Activated B cell treated with CpG ODN at 0.5 μM for 24 hours (primary cell): Measurements from ENCODE around the gene PCSK2. TPM values are rescaled to one million over a fixed set of nuclear protein-coding genes. Genes with fewer than 3 reads are reported as not detected.

ENCODE experiments used
- ATAC-seq: fragments of 200-7000 bp; cut with Tn5 transposase; one replicate; pipeline ENCODE4 v1.10.0; 2021; ENCODE audit warnings: low read depth, mild to moderate bottlenecking, moderate library complexity
- CTCF ChIA-PET: fragments of 350-600 bp; sonication (Branson Sonifier 250); formaldehyde crosslinking; loops from one replicate; lab custom pipeline; 2021; ENCODE audit warnings: antibody characterized with exemption; lab: Charles Lee
- POLR2A ChIA-PET: fragments of 350-600 bp; sonication (Branson Sonifier 250); formaldehyde crosslinking; loops from one replicate; lab custom pipeline; 2021; ENCODE audit warnings: antibody characterized with exemption; lab: Charles Lee
- DNase-seq: peaks from one replicate; pipeline ENCODE4 v3.0.0; 2022
- H3K27ac Mint-ChIP-seq: one replicate; pipeline ENCODE4 v1.8.0; 2020; ENCODE audit warnings: mixed read lengths
- H3K27me3 Mint-ChIP-seq: one replicate; pipeline ENCODE4 v1.8.0; 2021; ENCODE audit warnings: mixed read lengths
- H3K36me3 Mint-ChIP-seq: one replicate; pipeline ENCODE4 v1.8.0; 2021; ENCODE audit warnings: low read depth, mixed read lengths
- H3K4me1 Mint-ChIP-seq: one replicate; pipeline ENCODE4 v1.8.0; 2021; ENCODE audit warnings: mixed read lengths
- H3K4me3 Mint-ChIP-seq: one replicate; pipeline ENCODE4 v1.8.0; 2020; ENCODE audit warnings: mild to moderate bottlenecking, mixed read lengths
- H3K9me3 Mint-ChIP-seq: one replicate; pipeline ENCODE4 v1.8.0; 2020; ENCODE audit warnings: mixed read lengths
- intact Hi-C: fragments of 100-400 bp; cut with micrococcal nuclease; formaldehyde crosslinking; loops from one replicate; pipeline ENCODE4 v1.15.1; 2024
- total RNA-seq: library from RNA; stranded (reverse); gene quantifications from 2 replicates; pipeline ENCODE4 v1.2.3, GENCODE V29; 2022
- TF ChIP-seq, protein P1 (sequence below): fragments of 200-600 bp; IDR thresholded peaks from one replicate; pipeline ENCODE4 v1.8.0; 2022; ENCODE audit warnings: antibody characterized with exemption, mild to moderate bottlenecking

Gene PCSK2
- total RNA-seq, 1 donor from 2014 or later, result not detected

DNA sequence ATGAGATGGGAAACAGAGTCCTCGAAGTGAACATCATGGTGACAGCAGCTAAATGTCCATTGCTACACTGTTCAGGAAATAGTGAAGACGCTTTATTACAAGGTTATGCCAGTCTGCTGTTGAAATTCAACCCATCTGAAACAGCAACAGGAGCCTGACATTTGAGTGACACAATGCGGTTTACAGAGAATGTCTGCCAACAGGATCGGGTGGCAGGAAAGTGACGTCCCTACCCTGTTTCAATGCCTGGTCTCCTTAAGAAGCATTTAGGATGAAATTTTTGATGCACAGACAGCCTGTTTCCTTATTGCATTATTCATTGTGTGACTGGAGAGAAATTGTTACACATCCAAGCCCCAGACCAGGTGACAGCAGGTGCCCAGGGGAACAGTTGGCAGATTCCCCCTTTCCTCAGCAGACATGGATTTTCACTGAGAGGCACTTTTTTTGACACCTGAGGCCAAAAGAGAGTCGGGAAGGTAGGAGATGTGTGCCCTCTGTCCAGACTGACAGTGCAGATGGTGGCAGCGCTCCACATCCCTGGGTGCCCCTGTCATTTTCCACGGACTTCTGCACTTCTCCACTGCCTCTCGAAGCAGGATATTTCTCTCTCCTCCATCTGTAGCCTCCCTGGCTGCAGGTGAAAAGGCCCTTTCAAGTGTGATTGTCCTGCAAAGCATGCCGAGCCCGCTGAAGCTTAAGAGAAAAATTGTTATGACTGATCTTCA lies 216.5 kb downstream of the PCSK2 start:
- TF ChIP-seq, protein P1, sequence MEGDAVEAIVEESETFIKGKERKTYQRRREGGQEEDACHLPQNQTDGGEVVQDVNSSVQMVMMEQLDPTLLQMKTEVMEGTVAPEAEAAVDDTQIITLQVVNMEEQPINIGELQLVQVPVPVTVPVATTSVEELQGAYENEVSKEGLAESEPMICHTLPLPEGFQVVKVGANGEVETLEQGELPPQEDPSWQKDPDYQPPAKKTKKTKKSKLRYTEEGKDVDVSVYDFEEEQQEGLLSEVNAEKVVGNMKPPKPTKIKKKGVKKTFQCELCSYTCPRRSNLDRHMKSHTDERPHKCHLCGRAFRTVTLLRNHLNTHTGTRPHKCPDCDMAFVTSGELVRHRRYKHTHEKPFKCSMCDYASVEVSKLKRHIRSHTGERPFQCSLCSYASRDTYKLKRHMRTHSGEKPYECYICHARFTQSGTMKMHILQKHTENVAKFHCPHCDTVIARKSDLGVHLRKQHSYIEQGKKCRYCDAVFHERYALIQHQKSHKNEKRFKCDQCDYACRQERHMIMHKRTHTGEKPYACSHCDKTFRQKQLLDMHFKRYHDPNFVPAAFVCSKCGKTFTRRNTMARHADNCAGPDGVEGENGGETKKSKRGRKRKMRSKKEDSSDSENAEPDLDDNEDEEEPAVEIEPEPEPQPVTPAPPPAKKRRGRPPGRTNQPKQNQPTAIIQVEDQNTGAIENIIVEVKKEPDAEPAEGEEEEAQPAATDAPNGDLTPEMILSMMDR, result no peak
- ChIA-PET POLR2A (no interaction called here), CTCF (no interaction called here)
- no peak overlapping the region for H3K27ac Mint-ChIP-seq
- no peak for DNase-seq
- H3K4me3 Mint-ChIP-seq, result no peak overlapping the region
- H3K27me3 Mint-ChIP-seq, result peaks cover 5% of the 10 kb centered on the region
- intact Hi-C loops, result no loop called here
- H3K4me1 Mint-ChIP-seq, result no peaks in the 10 kb centered on the region
- peaks cover 2% of the 10 kb centered on the region for H3K9me3 Mint-ChIP-seq
- ATAC-seq, result no peak
- no peaks in the 10 kb centered on the region for H3K36me3 Mint-ChIP-seq

DNA sequence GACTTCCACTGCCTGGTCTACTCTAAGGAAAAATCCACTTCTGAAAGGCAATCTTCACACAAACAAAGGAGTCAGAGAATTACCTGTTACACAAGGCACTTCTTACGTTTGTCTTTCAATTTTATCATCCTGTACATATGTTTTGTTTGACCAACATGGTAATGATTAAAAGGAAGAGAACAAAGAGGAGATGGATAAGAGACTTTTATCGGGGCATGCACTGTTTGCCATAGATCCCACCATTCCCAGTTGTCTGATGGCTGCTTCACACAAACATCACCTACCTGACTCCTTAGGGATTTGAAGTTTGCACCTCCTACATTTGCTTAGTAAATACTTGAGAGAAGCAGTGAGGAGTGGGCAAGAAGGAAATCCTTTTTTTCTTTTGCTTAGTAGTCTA lies 217.3 kb downstream of the PCSK2 start:
- intact Hi-C loops, result no loop called here
- CTCF ChIA-PET, result no interaction called here

DNA sequence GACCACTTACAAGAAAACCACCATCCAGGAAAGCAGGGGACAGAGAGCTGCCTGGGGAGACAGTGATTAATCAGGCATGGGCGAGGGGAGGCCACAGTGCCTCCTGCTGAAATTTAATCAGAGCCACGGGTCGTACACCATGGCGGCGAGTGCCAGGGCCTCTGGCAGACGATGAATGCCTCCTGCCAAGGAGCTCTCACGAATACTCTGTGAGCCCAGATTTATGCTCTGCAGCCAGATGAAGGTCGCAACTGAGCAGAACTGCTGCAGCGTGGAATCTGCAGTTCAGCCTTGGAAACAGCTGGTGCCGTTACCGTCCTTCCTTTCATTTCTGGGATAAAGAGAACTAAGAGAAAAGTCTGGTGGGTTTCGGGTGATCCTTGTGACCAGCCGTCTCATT lies 218.7 kb downstream of the PCSK2 start:
- ChIA-PET CTCF (no interaction called here), POLR2A (no interaction called here)
- Mint-ChIP-seq H3K4me1 (no peaks in the 10 kb centered on the region), H3K36me3 (no peaks in the 10 kb centered on the region), H3K27me3 (peaks cover 6% of the 10 kb centered on the region), H3K9me3 (peaks cover 2% of the 10 kb centered on the region), H3K4me3 (no peak overlapping the region), H3K27ac (no peak overlapping the region)
- ATAC-seq (no peak), DNase-seq (no peak)
- intact Hi-C loops, result no loop called here
- TF ChIP-seq, protein P1, result no peak

More for the DNA sequence above, 217.3 kb downstream of the PCSK2 start:
- no peak overlapping the region for H3K27ac Mint-ChIP-seq
- H3K4me3 Mint-ChIP-seq, result no peak overlapping the region
- POLR2A ChIA-PET, result no interaction called here
- peaks cover 2% of the 10 kb centered on the region for H3K9me3 Mint-ChIP-seq
- TF ChIP-seq, protein P1, result no peak
- H3K36me3 Mint-ChIP-seq, result no peaks in the 10 kb centered on the region
- peaks cover 5% of the 10 kb centered on the region for H3K27me3 Mint-ChIP-seq
- DNase-seq (no peak), ATAC-seq (no peak)
- no peaks in the 10 kb centered on the region for H3K4me1 Mint-ChIP-seq

DNA sequence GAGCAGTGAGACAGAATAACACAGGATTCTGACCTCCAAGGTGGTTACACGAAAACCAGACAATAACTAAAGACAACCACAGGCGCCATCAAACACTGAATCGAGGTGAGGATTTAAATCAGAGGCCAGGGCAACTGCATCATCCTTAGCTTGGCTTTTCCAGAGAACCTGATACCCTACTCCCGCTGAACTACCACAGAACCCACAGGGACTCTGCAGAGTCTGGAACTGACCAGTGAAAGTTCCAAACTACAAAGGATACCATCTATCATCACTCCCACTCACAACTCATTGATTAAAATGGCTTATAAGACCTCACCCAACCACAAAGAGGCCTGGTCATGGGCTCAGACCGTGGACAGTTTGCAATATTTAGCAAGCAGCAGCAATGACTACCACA lies 219.3 kb downstream of the PCSK2 start:
- ChIA-PET POLR2A (no interaction called here), CTCF (no interaction called here)
- no peaks in the 10 kb centered on the region for H3K4me1 Mint-ChIP-seq
- H3K36me3 Mint-ChIP-seq, result no peaks in the 10 kb centered on the region
- no peak overlapping the region for H3K4me3 Mint-ChIP-seq
- DNase-seq (no peak), ATAC-seq (no peak)
- peaks cover 6% of the 10 kb centered on the region for H3K27me3 Mint-ChIP-seq
- H3K27ac Mint-ChIP-seq, result no peak overlapping the region
- intact Hi-C loops, result no loop called here
- TF ChIP-seq, protein P1, result no peak
- peaks cover 2% of the 10 kb centered on the region for H3K9me3 Mint-ChIP-seq

DNA sequence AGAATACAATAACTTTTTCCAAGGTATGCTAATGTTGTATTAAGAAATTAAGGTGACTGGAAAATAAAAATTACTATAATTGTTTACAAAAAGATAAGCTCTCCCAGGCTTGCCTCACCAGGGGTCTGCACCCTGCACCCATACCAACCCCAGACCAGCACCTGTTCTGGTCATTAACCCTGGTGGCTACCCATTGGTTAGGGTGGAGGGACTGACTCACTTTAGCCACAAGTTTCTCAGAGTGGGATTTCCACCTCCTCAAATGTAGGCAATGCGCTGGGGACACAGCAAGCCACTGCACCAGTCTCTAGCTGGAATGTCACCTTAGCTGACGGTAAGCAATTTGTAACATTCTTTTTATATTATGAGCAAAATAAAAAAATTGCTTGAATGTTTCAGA lies 221.2 kb downstream of the PCSK2 start:
- ChIA-PET POLR2A (no interaction called here), CTCF (no interaction called here)
- Mint-ChIP-seq H3K27me3 (peaks cover 8% of the 10 kb centered on the region), H3K9me3 (no peaks in the 10 kb centered on the region), H3K4me1 (no peaks in the 10 kb centered on the region), H3K27ac (no peak overlapping the region), H3K4me3 (no peak overlapping the region), H3K36me3 (no peaks in the 10 kb centered on the region)
- intact Hi-C loops, result no loop called here
- TF ChIP-seq, protein P1, result no peak
- ATAC-seq (no peak), DNase-seq (no peak)
